ENCODE data around the gene CD34.

DNA sequence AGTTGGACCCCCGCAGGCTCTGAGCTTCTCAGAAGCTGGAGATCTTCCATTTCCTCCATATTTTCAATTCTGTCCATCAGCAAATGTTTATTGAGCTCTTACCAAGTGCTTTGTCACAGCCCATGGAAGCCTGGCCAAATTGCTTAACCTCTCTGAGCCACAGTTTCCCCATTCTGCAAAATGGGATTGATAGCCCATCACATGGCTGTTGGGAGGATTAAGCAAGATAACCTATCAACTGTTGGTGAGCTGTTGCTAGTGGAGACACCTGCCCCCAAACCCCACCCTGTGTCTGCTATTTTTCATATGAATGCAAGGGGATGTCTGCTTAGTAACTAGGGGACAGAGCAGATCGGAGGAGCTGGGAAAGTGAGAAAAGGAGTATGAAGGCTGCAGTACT lies 38.3 kb downstream of the CD34 start:
- TF ChIP-seq, protein P1, sequence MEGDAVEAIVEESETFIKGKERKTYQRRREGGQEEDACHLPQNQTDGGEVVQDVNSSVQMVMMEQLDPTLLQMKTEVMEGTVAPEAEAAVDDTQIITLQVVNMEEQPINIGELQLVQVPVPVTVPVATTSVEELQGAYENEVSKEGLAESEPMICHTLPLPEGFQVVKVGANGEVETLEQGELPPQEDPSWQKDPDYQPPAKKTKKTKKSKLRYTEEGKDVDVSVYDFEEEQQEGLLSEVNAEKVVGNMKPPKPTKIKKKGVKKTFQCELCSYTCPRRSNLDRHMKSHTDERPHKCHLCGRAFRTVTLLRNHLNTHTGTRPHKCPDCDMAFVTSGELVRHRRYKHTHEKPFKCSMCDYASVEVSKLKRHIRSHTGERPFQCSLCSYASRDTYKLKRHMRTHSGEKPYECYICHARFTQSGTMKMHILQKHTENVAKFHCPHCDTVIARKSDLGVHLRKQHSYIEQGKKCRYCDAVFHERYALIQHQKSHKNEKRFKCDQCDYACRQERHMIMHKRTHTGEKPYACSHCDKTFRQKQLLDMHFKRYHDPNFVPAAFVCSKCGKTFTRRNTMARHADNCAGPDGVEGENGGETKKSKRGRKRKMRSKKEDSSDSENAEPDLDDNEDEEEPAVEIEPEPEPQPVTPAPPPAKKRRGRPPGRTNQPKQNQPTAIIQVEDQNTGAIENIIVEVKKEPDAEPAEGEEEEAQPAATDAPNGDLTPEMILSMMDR (IDR thresholded peaks at IDR 0.05): no peak
- TF ChIP-seq POLR2A (IDR thresholded peaks at IDR 0.05): no peak
- no peak for TF ChIP-seq POLR2AphosphoS5 (IDR thresholded peaks at IDR 0.05)
- TF ChIP-seq EP300 (IDR thresholded peaks at IDR 0.05): no peak

Data from stomach (tissue), 4 donors.